Activated effector memory CD4-positive, alpha-beta T cell treated with Interleukin-2 at 50 U/mL for 16 hours (primary cell): Measurements from ENCODE around the gene CNNM4.

Source experiments
- DNase-seq: peaks from one replicate; pipeline ENCODE4 v3.0.0-alpha.2; 2020

The CNNM4 gene

DNA sequence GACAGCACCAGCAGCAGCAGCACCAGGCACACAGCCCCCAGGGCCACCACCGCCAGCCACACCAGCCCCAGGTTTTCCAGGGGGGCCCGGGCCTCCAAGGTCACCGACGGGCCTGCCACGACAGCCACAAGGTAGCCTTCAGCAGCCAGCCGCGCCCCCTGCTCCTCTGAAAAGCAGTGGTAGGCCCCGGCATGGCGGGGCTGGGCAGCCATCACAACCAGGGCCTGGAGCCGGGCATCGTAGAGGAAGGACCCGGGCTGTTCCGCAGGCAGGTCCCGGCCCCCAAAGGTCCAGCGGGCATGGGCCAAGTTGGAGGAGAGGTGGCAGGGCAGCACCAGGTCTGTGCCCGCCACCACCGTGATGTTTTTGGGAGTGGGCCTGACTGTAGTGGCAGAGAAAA, 100.4 kb downstream of the CNNM4 start:
- no peak for DNase-seq
